HPDE6-E6E7 (cell line): ENCODE results near the gene PPM1F.

Source experiments
- DNase-seq: peaks from one replicate; pipeline ENCODE4 v3.0.0; 2011; ENCODE audit warnings: missing footprints; ENCODE audit errors: extremely low spot score

The PPM1F gene, protein sequence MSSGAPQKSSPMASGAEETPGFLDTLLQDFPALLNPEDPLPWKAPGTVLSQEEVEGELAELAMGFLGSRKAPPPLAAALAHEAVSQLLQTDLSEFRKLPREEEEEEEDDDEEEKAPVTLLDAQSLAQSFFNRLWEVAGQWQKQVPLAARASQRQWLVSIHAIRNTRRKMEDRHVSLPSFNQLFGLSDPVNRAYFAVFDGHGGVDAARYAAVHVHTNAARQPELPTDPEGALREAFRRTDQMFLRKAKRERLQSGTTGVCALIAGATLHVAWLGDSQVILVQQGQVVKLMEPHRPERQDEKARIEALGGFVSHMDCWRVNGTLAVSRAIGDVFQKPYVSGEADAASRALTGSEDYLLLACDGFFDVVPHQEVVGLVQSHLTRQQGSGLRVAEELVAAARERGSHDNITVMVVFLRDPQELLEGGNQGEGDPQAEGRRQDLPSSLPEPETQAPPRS

DNA sequence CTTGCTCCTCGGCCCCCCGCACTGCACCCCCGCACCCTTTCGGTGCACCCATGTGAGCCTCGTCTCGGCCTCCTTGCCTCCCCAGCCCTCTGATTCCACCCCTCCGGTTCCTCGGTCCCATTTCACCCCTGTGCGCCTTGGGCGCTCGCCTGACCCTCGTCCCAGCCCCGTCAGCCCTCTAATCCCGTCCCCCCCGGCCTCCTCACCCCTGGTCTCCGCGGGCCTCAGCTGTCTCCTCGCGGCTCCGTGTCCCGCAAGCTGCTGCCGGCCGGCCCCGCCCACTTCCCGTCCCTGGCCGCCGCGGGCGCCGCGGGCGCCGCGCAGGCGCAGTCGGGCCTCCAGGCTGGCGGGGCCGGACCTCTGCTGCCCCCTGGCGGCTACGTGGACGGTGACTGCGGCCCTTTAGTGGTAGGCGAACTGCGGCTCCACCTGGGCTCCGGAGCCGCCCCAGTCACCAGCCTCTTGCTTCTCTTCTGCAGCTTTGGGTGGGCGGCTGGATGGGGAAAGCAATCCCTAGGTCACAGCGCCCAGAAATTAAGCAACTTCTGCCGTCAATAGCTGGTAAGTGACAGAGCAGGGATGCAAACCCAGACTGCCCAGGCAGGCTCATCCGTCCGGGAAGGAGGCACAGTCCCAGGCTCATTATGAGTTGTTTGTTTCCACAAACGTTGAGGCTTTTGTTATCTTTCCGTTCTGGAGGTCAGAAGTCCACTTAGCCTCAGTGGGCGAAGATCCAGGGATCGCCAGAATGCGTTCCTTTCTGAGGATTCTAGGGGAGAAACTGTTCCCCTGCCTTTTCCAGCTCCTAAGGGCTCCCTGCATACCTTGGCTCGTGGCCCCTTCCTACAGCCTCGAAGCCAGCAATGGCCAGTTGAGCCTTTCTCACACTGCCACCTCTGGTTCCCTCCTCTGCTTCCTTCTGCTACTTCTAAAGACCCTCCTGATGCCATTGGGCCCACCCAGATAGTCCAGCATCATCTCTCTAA is at the start of gene PPM1F:
TSS of gene PPM1F (minus strand) at position 263 of the 986 bp plus-strand sequence. CDS start 6,800 bp downstream, outside the sequence.
- DNase-seq = peak; percentile 75

DNA sequence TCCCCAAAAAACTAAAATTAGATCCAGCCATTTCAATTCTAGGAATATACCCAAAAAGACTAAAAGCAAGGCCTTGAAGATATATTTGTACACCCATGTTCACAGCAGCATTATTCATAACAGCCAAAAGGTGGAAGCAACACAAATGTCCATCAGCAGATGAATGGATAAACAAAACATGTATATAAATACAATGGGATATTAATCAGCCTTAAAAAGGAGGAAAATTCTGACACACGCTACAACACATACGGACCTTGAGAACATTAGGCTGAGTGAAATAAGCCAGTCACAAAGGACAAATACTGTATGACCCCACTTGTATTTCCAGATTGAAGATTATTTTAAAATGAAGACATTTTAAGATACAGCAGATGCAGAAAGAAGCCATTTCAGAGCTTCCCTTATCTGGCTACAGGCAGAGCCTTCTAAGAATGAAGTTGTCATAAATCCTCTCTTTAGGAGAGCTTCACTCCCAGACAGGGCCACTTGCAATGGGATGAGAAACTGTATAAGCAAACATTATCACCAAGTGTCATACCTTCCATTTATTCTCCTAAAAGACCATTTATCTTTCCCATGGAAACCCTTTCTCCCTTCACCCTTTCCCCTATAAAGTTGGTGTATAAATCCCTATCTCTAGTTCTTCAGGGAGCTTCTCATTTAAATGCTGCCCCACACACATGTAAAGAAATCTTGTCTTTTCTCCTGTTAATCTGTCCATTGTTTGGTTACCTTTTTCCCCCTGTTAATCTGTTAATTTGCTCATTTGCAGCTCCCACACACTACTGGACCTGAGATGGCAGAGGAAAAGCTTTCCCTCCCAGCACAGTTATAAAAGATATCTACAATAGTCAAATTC is 49.2 kb upstream of the PPM1F start:
- DNase-seq = no peak

DNA sequence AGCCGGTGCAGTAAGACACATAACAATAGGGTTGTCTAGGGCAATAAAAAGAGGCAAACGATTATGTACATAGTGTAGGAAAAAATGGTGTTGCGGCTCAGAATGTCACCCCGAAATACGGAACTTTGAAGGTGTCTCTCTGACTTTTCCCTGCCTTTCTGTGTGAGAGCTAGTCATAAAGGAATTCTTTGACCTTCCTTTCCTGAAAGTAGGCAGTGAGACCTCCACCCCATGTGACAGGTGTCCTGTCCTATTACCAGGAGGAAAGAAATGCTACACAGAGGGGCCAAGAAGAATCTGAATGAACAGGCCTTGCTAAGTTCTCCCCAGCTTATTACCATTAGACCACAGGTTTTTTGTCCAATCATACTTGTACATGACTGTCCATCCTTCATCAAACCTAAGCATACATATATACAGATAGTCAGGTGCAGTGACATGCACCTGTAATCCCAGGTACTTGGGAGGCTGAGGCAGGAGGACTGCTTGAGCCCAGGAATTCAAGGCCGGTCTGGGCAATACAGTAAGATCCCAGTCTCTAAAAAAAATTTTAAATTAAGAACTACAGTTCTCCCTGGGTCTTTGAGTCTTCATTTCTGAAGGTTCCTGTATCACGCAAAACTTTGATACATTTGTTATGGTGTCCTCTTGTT is 46.1 kb upstream of the PPM1F start:
- DNase-seq = no peak

DNA sequence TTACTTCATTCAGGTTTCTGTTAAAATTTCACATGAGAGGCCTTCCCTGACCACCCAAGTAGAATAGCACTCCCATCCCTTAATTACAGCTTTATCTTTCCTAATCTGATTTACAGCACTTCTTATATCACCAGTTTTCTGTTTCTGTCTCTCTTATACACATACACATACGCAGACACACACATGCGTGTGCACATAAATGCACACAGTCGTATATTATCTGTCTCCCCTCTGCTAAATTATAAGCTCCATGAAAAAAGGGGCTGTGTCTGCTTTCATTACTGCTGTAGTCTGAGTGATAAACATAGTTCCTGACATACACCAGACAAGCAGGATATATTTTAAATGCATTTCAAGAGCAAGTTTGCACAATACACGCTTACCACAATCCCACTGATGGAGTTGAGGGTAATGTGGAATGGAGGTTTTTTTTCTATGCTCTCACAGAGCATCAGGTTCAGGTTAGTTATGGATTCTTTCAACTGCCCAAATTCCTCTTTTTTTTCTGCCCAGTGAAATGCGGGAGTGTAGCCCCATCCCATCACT is 43.6 kb upstream of the PPM1F start:
- DNase-seq = no peak

DNA sequence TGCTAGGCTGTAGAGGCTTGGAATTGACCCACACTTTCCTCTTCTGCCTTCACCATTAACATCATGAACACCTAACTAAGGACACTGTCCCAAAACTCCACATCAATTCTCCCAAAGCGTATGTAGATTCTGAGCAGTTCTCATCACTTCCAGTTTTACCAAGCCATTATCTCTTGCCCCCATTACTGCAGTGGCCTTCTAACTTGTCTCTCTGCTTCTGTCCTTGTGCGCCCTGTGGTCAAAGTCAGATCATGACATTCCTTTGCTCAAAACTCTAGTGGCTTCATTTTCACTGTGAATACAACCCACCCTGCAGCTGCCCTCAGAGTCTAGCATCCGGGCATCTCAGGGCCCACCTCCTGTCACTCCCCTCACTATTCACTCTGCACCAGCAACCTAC is 43.0 kb upstream of the PPM1F start:
- no peak for DNase-seq

DNA sequence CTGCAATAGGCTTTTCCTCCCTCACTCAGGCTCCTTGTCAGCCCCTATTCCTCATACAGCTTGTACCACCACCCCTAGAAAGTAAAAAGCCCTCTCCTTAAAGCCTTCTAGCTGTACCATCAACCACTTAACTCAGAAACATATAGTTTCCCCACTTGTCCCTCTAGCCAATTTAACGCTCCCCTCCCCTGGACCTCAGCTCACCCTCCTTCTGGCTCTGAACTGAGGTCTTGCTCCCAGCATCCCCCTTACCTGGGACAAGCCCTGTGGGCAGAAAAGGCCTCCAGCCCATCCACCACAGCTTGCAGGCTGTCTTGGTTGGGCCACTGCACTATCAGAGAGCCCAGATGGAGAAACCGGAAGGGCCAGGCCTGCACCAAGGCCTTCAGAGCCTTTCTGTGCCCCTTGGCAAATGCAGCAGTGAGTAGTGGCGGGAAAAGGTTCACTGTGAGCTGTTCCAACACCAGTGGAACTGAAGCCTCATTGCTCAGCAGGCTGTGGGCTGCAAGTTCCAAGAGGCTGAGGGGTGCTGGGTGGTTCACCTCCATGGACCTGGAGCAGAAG is 42.3 kb upstream of the PPM1F start:
- DNase-seq = no peak

DNA sequence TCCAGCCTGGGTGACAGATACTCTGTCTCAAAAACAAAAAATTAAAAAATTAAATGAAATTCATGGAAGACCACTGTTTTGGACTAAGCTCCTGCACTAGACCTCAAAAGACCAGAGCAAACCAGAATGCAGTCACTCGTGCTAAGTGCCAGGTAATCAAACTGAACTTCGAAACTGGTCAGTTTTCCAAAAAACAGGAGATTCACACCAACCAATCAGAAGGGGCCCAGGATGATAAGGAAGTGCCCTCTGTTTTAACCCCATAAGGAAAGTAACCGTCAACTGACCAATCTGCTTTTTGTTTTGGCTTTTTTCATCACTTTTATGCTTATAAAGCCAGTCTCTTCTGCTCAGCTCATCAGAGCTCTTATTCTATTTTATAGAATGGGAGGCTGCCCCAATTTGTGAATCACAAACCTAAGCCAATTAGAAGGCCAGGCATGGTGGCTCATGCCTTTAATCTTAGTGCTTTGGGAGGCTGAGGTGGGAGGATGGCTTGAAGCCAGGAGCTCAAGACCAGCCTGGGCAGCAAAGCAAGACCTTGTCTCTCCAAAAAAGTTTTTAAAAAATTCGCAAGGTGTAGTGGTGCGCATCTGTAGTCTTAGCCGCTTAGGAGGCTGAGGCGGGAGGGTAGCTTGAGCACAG is 40.1 kb upstream of the PPM1F start:
- no peak for DNase-seq

DNA sequence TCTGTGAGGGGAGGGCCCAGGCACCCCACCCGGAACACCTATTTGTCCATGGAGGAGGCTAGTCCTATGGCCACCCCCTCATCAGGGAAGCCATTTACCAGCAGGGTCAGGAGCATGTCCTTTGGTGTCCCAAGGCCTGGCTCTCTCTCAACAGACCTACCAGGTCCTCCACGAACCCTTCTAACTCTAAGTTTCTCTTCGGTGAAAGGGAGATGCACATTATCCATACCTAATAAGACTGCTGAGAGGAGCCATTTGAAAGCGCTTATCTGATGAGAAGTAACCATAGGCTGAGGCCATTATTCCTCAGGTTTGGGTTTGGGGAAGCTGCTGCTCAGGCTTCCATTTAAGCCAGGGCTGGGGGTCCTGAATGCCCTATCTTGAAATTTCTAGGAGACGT is 39.1 kb upstream of the PPM1F start:
- DNase-seq = no peak

DNA sequence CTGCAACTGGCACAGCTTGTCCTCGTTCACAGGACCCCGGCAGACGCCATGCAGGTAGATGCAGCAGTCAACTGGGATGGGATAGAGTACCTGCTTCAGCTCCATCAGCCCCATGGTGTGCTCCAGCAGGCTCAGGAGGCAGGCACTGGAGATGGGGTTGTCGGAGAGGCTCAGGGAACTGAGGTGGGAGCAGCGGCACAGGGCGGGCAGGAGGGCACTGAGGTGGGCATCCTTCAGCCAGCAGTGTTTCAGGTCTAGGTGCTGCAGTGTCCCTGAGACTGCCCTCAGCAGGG is 38.6 kb upstream of the PPM1F start:
- no peak for DNase-seq

DNA sequence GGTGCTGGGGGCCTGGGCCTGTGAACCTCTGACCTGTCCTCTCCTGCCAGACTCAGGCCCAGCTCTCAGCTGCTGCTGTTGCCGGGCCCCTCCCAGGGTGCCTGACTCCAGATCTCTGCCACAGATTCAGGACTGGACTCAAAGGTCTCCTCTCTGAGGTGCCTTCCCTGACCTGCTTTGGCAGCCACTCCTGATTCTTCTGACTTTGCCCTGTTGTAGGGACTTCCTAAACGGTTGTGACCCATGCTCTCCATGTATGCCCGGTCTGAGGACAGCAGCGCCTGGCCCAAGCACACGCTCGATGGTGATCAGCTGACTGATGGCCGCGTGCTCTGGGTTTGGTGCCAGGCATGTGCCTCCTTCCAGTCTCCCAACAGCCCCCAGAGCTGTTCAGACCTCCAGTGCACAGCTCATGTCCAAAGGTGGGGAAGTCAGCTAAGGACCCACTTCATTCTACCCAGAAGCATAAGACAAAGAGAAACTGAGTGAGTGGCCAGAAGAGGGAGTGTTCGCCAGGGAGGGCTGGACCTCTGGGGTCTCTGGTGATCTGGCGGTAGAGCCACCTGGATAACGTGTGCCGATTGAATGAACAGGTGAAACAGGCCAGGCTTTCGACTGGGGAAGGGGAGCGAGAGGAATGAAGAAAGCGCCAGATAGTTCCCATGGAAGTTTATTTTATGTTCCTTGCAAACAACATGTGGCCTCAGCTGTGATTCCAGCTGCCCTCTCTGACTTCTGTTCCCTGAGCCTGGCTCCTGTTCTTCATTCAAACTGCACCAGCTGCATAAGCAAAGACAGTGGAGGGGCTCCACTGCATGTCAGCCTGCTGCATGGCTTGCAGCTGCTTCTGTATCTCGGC is 38.0 kb upstream of the PPM1F start:
- no peak for DNase-seq

DNA sequence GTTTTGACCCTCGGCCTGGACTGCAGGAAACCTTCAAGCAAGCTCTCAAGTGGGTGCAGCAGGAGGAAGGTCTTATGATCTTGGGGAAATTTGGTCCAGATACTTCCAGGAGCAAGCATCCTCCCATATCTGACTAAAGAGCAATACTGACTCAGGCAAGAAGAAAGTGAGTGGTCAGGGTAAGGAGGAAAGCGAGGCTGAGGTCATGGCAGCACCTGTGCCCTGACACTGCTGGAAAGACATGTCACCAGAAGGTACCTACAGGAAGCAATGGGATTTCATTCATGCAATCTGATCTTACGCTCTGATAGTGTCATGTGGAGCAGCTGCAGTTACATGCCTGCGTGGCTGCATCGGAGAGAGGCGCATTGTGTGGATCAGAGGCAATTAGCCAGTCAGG is 36.4 kb upstream of the PPM1F start:
- no peak for DNase-seq

DNA sequence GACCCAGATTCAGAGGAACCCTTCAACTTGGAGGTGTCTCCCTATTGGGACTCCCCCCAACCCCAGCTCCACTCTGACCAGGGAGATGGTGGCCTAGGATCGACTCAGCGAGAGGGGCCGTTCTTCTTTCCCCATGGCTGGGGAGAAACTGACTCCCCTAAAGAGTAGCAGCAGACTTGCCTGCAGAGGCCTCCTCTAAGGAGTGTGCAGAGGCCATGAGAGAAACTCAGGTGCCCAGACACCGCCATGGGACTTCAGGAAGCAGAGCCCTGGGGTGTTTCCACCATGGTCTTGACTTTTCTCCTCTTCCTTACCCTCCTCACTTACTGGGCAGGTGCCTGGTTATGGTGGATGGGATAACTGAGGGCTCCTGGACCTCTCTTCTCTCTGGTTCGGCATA is 32.6 kb upstream of the PPM1F start:
- no peak for DNase-seq

DNA sequence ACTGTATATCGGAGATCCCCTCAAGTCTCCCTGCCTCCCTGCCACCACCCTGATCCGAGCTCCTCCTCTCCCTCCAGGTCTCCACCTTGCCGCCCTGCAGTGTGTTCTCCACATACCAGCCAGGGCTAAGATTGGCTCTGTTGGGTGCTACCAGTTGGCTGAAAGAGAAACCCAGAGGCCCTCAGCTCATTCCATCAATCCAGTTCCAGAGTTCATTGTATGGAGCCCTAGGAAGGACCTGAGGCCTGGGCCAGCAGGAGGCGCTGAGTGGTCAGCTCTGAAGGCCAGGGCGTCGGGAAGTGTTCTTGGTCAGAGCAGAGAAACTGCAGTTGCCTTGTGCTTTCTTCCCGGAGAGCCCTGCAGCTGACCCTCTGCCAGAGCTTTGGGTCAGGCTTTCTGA is 32.1 kb upstream of the PPM1F start:
- DNase-seq = no peak

DNA sequence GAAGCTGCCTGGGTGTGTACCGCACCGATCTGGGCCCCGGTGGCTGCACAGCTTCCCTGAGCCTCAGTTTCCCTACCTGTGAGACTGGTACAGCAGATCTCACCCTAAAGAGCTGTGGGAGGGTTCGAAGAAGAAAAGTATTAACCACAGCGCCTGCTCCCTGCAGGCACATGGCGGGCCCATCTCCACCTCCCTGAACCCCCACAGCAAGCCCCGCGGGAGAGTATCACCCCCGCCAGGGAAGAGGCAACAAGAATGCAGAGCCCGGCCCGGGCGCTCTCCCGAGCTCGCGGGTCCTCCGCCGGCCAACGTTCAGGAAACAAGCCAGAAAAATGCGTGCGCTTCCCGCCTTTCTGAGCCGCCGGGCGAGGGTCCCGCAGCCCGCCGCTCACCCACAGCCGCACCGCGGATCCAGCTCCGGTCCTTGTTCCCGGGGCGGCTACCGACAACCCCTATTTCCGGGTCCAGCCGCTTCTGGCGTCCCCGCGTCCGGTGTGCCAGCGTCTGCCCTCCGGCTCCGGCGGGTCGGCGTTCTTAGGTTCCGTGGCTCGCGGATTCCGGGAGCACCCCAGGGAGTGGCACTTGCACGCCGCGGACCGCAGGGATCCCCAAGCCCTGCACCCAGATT is 29.8 kb upstream of the PPM1F start, which contains the start of gene TOP3B:
TSS of gene TOP3B (minus strand) at position 450 of the 628 bp plus-strand sequence. CDS start 7,078 bp downstream, outside the sequence.
- peak; percentile 76 for DNase-seq

DNA sequence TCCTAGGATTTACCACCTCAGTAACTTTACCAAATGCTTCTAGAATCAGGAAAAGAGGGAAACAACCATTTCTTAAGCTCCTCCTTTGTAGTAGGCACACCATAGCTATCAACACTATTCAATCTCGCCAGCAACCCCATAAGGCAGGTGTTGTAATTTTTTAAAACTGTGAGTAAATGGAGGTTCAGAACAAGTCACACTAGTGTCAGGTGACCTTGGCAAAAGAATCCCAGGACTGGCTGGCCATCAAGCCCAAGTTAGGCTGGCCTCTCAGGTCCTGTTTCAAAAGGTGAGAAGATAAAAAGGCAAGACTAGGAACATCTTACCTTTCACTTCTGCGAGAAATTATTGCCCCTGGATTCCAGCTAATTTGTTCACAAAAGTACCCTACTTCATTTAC is 29.2 kb upstream of the PPM1F start:
- DNase-seq = no peak

DNA sequence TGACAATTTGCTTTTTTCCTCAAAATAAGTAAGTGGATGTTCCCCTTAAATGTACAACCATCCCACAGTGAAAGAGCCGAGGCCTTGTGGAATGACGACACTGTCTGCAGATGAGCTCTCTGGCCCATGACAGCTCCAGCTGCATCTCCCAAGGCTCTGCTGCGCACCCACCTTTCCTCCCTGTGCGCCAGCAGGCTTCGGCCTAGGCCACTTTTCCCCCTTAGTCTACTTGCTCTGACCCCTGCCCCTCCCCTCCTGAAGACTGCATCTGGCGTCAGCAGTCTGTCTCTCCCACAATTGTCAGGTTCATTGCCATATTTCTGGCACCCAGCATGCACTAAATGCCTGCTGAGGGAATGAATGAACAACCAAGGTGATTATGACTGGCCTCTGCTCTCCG is 27.9 kb upstream of the PPM1F start:
- DNase-seq = no peak

DNA sequence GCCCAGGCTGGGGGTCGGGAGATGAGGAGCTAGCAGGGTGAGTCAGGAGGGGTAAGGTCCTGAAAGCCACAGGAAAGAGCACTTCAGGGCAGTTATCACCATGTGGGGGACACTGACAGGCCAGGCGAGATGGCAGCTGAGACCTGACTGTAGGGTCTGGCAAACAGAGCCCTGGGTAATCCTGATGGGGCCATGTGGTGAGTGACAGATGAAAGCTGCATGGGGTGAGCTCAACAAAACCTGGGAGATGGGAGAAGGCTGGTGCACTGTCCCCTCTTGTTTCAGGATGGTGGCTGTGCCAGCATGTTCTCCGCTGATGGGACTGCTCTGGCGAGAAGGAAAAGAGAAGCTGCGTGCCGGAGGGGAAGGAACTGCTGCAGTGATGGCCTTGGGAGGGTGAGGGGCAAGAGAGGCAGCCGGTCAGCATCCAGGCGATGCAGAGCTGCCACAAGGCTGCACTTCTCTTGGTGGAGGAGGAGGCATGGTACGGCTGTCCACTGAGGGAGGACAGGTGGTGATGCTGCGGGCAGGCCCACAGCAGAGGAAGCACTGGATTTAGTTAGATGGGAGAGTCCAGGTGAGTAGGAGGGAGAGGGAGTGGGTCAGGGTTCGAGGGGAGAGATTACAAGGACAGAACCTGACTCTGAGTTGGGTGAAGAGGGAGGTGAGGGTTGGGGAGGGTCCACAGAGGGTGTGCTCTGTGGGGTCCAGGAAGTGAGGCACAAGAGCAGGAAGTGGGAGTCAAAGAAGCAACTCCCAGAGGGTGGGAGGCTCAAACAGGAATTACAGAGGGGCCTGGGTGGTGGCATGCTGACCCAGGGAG is 26.1 kb upstream of the PPM1F start:
- no peak for DNase-seq

DNA sequence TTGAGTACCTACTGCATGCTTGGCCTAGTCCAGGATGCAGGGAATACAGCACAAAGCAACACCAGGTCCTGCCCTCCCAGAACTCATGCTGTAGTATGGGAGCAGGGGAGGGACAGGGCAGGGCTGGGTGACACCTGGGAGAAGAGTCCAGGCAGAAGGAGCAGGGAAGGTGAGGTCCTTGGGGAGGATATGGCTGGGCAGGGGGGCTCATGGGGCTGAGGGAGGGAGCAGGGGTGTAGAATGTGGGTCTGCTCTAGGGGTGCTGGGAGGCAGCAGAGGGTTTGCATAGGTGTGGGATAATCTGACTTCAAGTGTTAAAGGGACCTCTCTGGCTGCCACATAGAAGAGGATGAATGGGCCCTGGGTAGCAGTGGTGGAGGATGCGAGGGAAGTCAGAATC is 25.2 kb upstream of the PPM1F start:
- no peak for DNase-seq
